ENCODE measurements around the gene MATN3.

- TF ChIP-seq POLR2AphosphoS5 (IDR thresholded peaks at IDR 0.05; ENCODE audit: control insufficient read depth, insufficient read depth, low read depth, low read length): no peak
- TF ChIP-seq YY1 (IDR thresholded peaks at IDR 0.05; ENCODE audit: borderline replicate concordance in 1 of 3, control insufficient read depth in 1 of 3, extremely low read depth in 1 of 3, insufficient read depth in 3 of 3, insufficient read length in 1 of 3, insufficient replicate concordance in 2 of 3, low read depth in 1 of 3, low read length in 2 of 3): no peak
- no peak for TF ChIP-seq MAZ (CRISPR knock-in tag; conservative IDR thresholded peaks at IDR 0.05 in 1 of 2, IDR thresholded peaks at IDR 0.05 in 1 of 2)
- no peak for TF ChIP-seq ARID4B (CRISPR knock-in tag; IDR thresholded peaks at IDR 0.05)
- TF ChIP-seq TAF1 (IDR thresholded peaks at IDR 0.05; ENCODE audit: control insufficient read depth, extremely low read depth, insufficient read depth, low read length, severe bottlenecking): no peak
- no peak for TF ChIP-seq KLF1 (tag; IDR thresholded peaks at IDR 0.05)
- TF ChIP-seq ZNF398 (CRISPR knock-in tag; IDR thresholded peaks at IDR 0.05): no peak
- TF ChIP-seq RAD21 (CRISPR knock-in tag; conservative IDR thresholded peaks at IDR 0.05 in 1 of 2, IDR thresholded peaks at IDR 0.05 in 1 of 2): no peak
- no peak for TF ChIP-seq CTCF (IDR thresholded peaks at IDR 0.05 in 2 of 3, conservative IDR thresholded peaks at IDR 0.05 in 1 of 3; ENCODE audit: insufficient read depth in 2 of 3, low read depth in 1 of 3, low read length in 3 of 3)
- TF ChIP-seq RFX5 (IDR thresholded peaks at IDR 0.05; ENCODE audit: low read depth, low read length): no peak
- no peak for TF ChIP-seq ARID1B (IDR thresholded peaks at IDR 0.05)
Measured at GRCh38 chr2:20005067-20005627, 7.3 kb downstream of the MATN3 start.

Measured in K562 (cell line).